HG03039 (cell line): Measurements from ENCODE around the gene CD33.
"Not testable (repeated sequence)": the region's sequence is repeated elsewhere in the genome, so short reads cannot be mapped to it uniquely, and the experiment has no call there.

Source experiments
- ATAC-seq: cut with Tn5 transposase; IDR thresholded peaks from one replicate; pipeline ENCODE4 v1.9.1; 2021; ENCODE audit warnings: mild to moderate bottlenecking, moderate library complexity; ENCODE audit not compliant: unreplicated experiment

Gene CD33

DNA sequence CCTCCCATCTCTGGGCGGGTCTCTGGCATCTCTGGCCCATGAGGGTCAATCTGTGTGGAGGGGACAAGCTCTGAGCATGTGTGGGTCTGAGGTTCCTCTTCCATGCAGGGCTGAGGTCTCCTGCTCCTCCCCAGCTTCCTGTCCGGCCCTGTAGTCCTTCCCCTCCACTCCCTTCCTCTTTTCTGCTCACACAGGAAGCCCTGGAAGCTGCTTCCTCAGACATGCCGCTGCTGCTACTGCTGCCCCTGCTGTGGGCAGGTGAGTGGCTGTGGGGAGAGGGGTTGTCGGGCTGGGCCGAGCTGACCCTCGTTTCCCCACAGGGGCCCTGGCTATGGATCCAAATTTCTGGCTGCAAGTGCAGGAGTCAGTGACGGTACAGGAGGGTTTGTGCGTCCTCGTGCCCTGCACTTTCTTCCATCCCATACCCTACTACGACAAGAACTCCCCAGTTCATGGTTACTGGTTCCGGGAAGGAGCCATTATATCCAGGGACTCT is at the start of gene CD33:
TSS of gene CD33 (plus strand) at position 183 of the 496 bp plus-strand sequence. CDS start at position 222, 39 bp downstream.
- ATAC-seq, result not testable (repeated sequence)

DNA sequence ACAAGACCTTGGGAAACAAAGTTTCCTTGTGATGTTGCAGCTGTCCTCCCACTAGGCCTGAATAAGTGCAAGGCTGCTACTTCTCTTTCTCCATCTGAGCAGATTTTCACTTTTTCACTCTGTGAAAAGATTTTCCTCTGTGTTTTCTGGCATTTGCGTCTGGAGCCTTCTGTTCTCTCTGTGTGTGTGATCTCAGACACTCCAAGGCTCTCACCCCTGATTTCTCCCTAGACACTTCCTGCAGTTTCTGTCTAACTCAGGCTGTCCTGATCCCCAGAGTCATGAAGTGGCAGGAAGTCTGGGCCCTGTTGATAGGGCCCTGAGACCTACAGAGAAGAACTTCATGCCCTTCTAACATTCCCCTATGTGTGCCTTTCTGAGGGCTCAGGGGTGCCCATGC is 45.6 kb upstream of the CD33 start:
- ATAC-seq, result no peak

DNA sequence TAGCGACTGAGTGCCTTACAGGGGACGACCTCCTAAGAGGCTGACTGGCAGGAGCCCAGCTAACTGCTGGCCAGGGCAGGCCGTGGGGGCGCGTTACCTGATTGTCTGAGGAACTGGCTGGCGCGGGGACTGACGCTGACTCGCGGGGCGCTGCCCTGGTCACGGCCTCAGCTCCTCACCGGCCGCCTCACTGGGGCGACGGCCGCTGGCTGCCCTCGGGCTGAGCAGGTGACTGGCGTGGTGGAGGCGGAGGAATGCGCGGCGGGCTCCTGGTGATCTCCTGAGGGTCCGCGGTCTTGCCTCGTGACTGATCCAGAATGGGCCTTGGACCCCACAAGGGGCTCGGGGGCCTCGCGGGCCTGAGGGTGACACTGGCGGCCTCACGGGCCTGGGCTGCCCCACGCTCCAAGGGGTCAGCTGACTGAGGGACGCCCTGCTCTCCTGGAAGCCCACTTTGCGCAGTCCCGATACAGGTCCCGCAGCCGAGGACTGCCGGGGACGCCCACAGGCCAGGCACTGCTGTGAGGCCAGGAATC is 43.4 kb upstream of the CD33 start:
- no peak for ATAC-seq

DNA sequence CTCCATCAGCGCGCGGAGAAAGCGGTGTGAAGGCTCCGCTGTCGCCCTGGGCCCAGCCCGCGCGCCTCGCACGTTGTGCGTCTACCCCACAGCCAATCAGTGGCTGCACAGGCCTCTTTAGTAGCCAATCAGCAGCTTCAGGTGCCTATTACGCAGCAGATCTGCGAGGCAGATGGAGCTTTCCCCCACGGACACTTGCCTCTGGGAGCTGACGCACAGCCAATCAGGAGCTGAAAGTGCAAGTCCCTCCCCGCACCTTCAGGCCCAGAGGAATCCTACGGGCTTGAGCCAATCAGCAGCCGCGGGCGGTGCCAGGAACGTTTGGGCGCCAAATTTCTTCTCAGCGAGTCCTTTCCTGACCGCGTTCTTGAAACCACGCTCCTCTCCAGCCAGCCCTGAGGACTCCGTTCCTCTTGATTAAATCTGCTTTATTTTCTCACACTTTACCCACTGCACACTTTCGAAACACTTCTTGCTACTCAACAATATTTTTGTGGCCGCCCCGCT is 42.9 kb upstream of the CD33 start:
- ATAC-seq, result no peak

DNA sequence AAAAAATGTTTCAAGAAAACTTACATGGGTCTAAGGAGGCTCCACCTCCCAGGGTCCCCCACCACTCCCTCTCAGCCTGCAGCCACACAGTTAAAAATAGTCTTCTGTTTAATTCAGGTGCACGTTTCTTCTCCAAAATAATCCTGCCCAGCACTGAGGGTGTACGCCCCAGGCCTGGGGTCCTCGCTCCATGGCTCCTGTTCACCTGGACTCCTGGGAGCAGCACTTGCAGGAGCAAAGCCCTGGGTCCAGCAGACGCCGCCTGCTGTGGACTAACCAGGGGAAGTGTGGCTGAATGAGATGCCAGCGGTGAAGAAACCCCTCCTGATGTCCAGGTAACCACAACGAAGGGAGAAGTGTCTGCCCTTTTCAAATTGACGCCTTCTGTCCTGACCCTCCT is 41.3 kb upstream of the CD33 start:
- no peak for ATAC-seq

DNA sequence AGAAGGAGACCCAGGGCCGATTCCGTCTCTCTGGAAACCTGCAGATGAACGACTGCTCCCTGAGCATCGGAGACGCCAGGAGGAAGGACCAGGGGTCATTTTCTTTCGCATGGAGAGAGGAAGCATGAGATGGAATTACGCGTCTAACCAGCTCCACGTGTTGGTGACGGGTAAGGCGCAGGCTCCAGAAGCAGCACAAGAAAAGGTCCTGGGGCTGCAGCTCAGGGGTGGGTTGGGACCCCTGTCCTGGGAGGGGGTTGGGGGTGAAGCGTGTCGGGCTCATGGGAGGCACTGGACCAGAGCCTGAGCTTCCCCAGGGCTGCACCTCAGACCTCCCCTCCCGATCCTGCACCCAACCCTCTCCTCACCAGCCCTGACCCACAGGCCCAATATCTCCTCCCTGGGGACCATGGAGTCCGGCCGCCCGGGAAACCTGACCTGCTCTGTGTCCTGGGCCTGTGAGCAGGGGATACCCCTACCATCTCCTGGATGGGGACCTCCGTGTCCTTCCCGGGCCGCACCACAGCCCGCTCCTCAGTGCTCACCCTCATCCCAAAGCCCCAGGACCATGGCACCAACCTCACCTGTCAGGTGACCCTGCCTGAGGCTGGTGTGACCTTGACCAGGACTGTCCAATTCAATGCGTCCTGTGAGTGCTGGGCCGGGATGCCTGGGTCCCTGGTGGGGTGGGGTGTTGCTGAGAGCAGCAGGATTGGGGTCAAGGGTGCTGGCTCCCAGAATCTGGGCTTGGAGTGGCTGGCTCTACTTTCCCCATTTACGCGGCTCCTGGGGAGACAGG is 39.6 kb upstream of the CD33 start:
- ATAC-seq, result no peak

DNA sequence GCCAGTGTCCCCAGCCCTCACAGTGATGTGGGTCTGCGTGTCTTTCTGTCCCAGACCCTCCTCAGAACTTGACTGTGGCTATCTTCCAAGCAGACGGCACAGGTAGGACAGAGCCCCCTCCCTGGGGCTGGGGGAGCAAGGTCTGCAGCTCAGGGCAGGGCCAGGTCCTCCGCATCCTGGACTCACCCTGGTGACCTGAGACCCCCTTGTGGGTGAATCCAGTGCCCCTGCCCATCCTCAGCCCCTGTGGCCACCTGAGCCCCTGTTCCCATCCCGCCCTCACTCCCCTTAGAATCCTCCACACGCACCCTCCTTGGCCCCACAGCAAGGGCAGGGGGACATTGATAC is 39.0 kb upstream of the CD33 start:
- no peak for ATAC-seq

DNA sequence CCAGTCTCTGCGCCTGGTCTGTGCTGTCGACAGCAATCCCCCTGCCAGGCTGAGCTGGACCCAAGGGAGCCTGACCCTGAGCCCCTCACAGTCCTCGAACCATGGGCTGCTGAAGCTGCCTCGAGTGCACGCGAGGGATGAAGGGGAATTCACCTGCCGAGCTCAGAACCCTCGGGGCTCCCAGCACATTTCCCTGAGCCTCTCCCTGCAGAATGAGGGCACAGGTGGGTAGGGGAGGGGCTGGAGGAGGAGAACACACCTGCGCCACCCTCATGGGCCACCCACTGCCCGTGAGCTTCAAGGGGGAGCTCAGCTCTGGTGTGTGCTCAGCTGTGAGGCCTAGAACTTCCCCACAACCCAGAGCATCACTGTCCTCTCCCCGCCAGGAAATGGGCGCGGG is 38.6 kb upstream of the CD33 start:
- ATAC-seq, result no peak

DNA sequence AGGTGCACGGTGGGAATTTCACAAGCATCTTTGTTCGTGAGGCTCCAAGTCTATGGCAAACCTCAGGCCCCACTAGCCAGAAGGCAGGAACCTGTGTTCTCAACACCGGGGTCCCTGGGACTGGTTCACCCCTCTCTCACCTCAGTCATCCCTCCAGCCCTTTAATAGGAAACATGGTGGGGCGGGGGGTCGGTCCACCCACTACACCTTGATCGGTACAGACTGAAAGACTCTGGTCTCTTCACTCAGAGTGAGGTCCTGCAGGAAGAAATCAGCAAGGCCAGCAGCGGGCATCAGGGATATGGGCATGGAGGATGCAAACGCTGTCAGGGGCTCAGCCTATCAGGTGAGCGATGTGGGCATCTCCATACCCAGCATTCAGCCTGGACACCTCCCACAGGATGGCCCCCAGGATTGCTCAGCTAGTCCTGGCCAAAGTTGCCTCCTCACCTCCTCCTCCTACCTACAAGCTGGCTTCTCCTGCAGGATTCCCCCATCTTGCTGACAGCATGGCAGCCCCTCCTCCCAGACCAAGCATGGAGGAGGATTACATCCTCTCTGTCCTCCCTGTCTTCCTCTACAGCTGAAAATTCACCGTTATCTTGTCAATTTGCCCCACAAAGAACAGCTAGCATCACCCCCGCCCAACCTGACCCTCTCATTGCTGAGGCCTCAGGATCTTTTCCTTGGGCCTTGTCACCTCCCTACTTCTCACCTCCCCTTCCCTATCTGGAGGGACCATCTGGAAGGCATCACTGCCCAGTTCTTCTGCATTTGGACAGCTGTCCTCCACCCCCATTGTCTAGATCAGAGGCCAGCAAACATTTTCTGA is 37.3 kb upstream of the CD33 start:
- ATAC-seq, result no peak

DNA sequence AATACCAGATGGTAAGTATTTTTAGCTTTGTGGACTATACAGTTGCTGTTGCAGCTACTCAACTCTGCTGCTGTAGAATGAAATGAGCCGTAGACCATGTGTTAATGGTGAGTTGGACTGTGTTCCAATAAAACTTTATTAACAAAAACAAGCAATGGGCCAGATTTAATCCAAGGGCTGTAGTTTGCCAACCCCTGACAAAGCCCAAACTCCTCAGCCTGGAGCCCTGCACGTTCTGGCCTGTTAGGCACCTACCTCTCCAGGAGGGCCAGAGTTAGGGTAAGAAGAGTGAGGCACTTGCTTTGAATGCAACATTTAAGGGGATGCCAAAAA is 36.7 kb upstream of the CD33 start:
- ATAC-seq, result no peak

DNA sequence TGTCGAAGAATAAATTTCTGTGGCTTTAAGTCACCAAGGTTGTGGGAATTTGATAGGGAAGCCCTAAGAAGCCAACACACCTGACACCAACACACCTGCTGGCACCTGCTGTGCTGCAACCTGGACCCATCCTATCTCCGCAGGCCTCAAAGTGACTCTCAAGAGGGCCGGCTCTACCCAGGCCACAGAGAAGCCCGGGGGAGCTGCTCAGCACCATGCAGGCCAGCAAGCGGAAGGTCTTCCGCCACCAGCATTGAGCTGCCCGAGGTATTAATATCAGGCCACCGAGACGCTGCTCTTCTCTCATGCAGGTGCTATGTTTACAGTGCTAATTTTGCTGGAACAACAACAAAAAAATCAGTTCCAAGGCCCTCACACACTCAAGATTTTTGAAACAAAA is 32.2 kb upstream of the CD33 start:
- no peak for ATAC-seq

DNA sequence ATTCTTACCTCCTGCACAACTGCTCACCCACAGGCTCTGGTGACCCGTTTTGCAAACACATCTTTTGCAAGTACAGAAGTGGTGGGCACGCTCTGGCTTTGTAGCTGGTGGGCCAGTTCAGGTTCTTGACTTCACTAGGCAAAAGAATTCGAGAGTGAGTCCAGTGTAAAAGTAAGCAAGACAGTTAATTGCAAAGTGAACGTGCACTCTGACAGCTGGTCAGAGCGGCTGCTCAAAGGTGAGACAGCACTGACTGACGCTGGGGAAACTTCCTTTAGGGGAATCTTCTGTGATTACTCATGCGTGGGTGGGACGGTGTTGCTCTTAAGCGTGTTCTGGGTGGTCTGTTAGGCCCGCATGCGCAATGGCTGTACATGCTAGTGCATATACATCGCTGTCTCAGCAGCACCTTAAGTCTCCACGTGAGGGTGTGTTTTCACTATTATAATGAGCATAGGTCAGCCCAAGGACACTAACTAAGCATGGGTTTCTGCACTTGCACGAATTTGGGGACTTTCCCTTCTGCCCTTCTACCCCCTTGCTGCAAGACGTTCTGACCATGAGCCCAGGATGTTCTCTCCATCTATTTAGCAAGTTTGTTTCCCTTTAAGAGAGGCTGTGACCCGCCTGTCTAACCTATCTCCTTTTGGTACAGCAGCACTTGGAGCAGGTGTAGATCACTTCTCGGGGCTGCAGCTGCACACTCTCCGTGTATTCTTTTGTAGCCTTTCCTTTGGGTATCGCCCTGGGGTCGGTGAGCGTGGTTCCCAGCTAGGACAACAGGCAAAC is 30.2 kb upstream of the CD33 start:
- ATAC-seq, result no peak

DNA sequence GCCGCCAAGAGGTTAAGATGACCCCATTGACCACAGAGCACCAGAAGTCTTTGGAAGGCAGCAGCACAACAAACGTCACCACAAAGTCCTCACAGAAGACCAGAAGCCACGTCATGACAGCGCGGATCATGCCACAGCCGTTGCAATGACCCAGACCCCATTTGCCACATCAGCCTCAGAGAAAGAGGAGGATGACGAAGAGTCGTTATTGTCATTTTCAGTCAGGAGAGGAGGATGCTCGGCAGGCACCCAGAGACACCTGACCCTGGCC is 29.6 kb upstream of the CD33 start:
- no peak for ATAC-seq

DNA sequence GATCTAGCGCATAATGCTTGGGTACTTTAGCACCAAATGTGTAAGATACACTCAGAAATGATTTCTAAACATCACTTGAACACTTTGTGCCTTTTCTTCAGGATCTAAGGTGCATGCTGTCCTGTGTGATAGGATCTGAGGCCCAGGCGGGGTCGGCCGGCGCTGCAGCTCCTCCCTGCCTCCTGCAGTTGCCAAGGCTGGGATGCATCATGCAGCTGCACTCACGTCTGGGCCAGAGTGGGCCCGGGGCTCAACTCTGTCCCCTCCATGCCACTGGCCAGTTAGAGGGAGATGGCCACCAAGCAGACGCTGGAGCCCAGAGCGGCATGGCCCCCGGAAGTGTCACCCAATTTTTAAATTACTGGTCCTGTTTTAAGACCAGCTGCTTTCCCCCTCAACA is 29.3 kb upstream of the CD33 start:
- no peak for ATAC-seq

DNA sequence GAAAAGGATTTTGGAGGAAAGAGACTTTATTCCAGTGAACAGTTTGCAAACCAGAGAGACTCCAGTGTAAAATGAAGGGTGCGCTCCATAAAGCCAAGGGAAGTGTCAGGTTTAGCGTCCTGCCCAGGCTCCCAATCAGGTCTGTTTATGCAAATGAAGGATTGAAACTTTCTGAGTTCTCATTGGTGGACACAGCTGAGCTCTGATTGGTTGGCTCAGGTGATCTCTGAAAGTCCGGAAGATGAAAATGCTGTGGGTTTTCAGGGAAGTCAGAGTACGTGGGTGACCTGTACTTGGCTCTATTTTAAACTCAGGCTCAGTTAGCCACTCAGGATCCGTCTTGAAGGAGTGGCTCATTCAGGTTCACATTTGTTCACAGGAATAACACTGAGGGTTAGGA is 28.7 kb upstream of the CD33 start:
- no peak for ATAC-seq

DNA sequence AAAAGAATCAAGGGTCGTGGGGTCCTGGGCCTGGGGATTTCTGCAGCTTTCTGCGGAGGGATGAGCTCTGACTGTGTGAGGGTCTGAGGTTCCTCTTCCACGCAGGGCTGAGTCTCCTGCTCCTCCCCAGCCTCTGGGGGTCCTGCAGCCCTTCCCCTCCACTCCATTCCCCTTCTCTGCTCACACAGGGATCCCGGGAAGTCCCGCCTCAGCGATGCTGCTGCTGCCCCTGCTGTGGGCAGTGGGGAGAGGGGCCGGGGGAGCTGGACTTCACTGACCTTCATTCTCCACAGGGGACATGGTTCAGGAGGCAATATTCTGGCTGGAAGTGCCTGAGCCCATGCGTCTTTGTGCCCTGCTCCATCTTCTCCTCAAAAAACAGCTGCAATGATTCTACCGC is 26.2 kb upstream of the CD33 start:
- ATAC-seq, result no peak

DNA sequence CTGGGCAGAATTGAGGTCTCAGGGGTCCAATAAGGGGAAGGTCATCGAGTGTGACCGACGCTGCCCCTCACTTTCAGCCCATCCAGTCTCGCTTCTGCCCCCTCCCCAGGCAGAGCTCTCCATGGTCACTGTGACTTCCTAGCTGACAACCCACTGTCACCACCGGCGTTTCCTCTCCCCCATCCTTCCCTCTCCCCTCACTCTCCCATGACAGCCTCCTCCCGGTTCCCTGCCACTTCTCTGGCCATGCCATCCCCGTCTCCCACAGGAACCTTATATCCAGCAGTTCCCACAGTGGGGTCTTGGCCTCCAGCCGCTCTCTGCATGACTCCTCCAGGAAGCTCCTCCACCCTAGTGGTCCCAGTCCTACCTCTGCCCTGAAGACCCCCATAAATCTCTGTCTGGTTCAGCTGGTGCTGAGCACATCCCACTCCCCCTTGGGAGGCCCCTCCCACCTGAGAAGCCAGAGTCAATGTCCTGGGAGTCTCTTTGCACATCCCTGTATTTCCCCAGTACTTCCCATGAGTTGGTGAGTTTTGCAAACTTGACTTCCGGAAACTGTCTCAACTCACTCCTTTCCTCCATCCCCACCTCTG is 24.7 kb upstream of the CD33 start:
- ATAC-seq, result no peak

DNA sequence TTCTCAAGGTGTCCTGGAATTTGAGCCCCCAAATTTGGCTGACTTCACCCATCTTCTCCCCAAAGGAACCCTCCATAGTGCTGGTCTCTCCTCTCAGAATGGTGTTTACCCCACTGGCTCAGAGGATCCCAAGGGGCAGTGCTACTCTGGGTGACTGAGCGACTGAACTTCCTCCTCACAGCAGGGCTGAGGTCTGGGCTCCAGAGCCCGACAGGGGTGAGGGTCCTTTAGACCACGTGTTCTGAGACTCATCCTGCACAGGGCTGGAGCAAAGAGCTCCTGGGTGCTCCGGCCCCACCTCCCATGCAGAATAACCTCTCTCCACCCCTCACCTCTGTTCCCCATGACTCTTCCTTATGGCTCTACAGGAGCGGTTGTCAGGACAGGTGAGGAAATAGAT is 23.2 kb upstream of the CD33 start:
- ATAC-seq, result no peak

DNA sequence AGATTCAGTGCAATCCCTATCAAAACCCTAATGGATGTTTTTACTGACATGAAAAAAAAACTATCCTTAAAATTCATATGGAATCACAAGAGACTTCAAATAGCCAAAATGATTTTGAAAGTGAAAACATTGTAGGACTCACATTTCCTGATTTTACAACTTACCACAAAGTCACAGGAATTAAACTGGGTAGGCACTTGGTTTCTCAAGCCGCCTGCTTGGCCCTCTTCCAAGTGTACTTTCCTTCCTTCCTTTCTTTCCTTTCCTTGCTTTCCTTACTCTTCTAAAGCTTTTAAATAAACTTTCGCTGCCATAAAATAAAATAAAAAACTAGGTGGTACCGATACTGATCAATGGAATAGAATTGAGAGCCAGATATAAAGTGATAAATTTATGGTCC is 21.0 kb upstream of the CD33 start:
- ATAC-seq, result no peak

DNA sequence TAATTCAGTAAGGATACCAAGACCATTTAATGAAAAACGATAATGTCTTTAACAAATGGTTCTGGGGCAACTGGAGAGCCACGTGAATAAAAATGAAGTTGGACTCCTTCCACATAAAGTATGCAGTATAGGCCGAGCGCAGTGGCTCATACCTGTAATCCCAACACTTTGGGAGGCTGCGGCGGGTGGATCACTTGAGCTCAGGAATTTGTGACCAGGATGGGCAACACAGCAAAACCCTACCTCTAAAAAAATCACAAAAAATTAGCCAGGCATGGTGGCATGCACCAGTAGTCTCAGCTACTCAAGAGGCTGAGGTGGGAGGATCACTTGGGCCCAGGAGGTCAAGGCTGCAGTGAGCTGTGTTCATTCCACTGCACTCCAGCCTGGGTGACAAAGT is 20.6 kb upstream of the CD33 start:
- ATAC-seq, result no peak

DNA sequence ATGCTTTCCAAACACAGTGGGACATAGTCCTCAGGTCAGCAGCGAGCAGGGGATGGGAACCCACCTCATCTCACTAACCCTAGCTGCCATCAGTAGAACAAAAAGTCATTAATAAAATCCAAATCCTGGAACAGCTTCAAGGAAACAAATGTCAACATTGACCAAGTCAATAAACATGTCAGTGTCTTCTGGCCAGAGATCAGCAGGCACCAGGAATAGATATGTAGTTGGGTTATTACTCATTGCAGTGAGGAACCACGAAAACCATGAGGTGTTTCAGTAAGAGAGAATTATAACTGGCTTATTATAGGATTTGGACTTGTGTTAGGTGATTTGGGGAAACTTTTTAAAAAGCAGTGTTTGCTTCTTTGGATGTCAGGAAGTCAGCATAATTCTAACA is 17.1 kb upstream of the CD33 start:
- ATAC-seq, result no peak
